HG02678 (cell line): ENCODE results near the gene HES4.

Source experiments
- ATAC-seq: cut with Tn5 transposase; IDR thresholded peaks from one replicate; pipeline ENCODE4 v1.9.1; 2021; ENCODE audit warnings: mild to moderate bottlenecking, moderate library complexity; ENCODE audit not compliant: unreplicated experiment

HES4 gene

DNA sequence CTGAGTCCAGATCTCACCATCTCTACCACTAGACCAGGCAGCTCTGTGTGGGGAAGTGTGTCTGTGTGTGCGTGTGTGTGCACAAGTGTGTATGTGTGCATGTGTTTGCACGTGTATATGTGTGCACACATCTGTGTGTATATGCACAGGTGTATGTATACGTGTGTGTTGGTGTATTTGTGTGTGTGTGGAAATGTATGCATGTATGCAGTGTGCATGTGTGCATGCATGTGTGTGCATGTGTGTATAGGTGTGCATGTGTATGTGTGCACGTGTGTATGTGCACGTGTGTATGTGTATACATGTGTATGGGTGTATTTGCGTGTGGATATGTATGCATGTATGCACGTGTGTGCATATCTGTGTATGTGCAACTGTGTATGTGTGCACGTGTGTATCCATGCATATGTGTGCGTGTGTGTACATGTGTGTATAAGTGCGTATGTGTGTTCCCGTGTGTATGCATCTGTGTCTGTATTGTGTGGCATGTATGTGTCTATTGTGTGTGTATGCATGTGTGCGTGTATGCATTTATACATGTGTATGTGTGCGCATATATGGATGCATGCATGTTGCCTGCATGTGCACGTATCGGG lies 30.5 kb downstream of the HES4 start:
- ATAC-seq, result no peak

DNA sequence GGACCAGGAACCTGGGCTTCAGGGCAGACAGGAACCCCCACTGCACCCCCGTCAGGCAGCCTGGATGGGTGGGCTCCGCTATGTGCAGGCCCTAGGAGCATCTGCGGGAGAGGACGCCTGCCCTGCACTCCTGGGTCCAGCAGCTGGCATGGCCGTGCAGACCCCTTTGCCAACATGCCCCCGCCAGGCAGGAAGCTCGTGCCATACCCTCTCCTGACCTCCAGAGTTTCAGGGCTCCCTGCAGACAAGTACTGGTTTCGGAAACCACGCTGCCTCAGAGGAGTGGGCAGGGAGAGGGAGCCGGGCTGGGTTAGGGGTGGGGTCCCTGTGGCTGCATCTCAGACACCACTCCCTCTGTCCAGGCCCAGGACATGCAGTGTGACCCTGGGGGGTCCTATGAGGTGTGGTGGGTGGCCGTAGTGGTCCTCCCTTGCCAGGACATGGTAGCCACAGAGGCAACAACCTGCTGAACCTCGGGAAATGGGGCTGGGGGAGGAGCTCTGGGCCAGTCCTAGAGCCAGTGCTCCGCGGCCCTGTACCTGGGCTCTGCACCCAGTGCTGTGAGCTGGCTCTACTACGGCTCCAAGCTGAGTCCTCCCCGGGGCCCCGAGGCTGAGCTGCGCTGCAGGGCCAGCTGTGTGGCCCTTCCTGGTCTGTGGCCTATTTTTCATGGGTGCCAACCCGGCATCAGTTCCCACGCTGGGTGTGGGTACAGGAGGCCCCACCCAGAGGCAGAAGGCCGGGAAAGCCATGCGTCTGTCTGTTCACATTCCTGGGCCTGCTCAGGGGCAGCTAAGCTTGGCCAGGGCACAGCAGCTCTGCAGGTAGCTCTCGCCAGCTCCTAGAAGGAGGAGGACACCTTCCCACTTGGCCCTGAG lies 32.2 kb downstream of the HES4 start:
- ATAC-seq, result no peak

DNA sequence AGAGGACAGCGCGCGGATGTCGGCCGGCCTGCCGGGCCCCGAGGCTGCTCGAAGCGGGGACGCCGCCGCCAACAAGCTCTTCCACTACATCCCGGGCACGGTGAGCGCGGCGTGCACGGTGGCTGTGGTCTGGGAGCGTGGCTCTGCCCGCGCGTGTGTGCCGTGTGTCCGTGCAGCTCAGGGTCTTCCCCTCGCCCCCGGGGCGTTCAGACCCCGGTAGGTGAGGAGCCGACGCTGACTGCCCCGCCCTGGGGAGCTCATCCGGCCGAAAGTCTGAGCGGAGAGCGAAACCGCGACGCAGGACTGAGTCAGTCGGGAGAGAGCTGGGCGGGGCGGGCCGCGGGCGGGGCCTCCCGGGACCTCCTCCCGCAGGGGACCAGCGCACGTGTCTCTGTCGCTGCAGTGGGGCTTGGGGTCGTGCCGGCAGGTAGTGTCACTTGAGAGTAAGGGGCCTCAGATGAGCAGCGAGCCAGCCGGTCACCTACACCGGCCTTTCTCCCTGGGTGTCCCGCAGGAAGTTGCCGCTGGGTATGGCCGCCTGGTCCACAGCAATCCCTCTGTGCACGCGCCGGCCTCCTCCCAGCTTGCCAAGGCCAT lies 33.1 kb downstream of the HES4 start:
- peak; percentile 76 for ATAC-seq

DNA sequence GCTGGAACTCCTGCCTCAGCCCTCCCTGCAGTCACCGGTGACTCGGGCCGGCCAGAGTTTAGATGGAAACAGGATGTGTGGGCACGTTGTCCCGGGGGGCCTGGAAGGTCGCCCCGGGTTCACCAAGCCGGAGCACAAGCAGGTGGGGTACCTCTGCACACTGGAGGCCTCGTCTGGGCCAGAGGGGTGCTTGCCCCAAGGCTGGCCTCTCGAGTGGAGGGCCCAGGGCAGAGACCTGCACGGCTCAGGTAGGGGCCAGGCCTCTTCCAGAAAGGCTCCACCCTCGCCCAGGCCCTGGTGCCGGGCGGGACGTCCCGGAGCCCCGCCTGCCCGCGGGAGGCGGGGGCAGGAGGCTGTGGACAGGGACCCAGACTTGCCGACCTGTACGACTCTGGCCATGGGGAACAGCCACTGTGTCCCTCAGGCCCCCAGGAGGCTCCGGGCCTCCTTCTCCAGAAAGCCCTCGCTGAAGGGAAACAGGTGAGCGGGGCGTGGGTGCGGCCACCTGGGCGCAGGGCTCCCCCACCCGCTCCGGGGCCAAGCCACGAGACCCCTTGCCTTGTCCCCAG lies 33.7 kb downstream of the HES4 start, which contains the start of gene PLEKHN1:
Gene PLEKHN1, plus strand, starts transcription at position 348 of the 569 bp plus-strand sequence. Its CDS starts 50 bp downstream, at position 398.
- peak; percentile 33 for ATAC-seq

DNA sequence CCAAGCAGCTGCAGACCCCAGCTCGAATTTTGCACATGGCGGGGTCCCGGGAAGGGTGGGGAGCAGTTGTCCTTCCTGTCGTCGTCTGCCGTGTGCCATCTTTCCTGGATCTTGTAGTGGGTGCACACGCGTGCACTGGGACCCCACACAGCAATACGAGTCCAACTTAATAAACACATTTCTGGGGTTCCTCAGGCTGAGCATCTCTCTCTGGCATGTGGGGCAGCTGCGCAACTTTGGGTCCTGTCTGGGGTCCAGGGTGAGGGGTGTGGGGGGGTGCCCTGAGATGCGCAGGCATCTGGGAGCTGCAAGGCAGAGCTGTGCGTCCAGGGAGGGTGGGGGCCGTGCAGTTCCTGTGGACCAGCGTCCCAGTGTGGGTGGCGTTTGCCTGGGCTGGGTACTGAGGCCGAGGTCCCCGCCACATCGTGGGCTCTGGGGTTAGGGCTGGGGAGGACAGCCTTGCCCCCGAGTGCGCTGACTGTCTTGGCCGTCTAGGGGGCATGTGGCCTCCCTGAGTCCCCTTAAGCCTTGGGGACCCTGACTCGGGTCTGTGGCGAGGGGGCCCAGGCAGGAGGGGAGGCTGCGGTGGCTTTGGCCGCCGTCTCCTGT lies 34.3 kb downstream of the HES4 start:
- ATAC-seq, result no peak

DNA sequence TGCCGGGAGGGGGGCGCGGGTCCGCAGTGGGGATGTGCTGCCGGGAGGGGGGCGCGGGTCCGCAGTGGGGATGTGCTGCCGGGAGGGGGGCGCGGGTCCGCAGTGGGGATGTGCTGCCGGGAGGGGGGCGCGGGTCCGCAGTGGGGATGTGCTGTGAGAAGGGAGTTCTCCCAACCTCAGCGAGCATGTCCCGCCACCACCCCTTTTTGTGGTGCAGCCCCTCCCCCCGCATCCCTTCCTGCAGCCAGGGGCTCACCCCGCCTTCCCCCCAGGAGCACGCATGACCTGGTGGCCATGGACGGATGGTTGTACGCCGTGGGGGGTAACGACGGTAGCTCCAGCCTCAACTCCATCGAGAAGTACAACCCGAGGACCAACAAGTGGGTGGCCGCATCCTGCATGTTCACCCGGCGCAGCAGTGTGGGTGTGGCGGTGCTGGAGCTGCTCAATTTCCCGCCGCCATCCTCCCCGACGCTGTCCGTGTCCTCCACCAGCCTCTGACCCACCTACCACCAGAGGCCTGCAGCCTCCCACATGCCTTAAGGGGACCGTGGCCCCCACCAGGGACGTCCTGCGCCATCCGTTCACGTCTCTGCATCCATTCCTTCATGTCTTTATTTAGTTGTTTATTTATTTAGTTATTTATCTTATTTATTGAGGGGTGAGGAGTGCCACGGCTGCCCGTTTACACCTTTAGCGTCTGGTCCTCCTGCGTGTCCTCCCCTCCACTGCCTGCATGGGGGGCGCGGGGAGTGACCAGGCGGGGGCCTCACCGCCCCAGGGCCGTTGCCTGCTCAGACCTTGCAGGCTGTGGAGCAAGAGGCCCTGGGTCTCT lies 35.0 kb downstream of the HES4 start:
- no peak for ATAC-seq

DNA sequence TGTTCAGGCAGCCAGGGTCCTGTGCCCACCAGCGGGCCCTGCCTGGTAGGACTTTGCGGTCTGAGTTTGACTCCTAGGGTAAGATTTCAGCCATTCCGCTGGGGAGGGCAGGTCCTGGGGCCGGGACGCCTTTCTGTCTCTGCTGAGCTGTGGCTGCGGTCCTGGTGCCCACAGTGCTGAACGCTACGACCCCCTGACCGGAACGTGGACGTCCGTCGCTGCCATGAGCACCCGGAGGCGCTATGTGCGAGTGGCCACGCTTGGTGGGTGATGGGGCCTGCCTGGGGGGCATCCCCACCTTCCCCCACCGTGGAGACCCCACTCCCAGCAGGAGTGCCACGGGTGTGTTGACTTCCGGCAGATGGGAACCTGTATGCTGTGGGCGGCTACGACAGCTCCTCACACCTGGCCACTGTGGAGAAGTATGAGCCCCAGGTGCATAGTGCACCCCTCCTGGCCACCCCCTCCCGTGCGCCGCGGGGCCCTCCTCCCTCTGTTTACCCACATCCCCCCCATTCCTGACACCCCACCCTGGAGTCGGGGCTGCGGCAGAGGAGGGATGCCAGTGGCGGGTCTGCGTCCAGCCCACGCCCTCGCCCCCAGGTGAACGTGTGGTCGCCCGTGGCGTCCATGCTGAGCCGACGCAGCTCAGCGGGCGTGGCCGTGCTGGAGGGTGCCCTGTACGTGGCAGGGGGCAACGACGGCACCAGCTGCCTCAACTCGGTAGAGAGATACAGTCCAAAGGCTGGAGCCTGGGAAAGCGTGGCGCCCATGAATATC lies 36.0 kb downstream of the HES4 start:
- ATAC-seq, result no peak

DNA sequence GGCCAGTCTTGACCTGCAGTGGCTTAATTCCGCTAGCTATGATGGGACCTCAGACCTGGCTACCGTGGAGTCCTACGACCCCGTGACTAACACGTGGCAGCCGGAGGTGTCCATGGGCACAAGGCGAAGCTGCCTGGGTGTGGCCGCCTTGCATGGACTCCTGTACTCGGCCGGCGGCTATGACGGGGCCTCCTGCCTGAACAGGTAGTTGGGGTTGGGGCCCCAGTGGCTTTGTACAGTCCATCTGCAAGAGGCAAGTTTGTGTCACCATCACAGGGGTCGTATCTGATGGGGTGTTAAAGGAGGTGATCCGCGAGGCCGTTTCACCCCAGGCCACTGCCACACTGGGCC lies 36.6 kb downstream of the HES4 start:
- ATAC-seq, result no peak

DNA sequence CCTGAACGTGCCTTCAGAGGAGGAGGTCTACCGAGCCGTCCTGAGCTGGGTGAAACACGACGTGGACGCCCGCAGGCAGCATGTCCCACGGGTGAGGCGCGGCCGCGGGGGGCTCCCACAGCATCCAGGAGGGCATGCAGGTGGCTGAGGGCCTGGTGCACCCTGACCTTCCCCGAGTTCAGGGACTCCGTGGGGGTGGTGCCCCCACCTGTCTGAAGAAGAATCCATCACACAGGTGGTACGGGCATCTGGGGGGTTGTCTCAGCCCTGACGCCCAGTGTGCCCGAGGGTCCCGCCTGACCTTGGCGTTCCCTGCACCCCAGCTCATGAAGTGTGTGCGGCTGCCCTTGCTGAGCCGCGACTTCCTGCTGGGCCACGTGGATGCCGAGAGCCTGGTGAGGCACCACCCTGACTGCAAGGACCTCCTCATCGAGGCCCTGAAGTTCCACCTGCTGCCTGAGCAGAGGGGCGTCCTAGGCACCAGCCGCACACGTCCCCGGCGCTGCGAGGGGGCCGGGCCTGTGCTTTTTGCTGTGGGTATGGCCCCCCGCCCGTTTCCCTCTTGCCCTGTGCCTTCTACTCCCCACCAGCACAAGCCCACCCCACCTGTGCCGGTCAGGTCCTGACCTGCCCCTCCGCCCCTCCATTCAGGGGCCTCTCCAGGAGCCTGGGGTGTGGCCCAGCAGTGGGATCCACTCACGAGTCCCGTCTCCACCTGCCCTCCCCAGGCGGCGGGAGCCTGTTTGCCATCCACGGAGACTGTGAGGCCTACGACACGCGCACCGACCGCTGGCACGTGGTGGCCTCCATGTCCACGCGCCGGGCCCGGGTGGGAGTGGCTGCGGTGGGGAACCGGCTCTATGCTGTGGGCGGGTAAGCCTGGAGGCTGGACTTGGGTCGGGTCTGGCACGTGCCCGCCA lies 37.3 kb downstream of the HES4 start:
- ATAC-seq, result no peak

DNA sequence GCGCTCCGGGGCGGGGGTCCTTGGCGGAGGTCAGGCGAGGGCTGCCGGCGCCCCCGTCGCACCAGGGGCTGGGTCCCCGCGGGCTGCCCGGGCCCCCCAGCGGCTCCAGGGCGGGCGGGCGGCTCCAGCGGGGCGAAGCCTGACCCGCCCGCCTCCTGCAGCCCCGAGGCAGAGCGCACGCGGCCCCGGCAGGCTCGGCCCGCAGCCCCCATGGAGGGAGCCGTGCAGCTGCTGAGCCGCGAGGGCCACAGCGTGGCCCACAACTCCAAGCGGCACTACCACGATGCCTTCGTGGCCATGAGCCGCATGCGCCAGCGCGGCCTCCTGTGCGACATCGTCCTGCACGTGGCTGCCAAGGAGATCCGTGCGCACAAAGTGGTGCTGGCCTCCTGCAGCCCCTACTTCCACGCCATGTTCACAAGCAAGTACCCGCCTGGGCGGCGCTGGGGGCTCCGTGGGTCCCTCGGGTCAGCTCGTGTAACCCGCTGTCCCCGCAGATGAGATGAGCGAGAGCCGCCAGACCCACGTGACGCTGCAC lies 38.7 kb downstream of the HES4 start:
- no peak for ATAC-seq

DNA sequence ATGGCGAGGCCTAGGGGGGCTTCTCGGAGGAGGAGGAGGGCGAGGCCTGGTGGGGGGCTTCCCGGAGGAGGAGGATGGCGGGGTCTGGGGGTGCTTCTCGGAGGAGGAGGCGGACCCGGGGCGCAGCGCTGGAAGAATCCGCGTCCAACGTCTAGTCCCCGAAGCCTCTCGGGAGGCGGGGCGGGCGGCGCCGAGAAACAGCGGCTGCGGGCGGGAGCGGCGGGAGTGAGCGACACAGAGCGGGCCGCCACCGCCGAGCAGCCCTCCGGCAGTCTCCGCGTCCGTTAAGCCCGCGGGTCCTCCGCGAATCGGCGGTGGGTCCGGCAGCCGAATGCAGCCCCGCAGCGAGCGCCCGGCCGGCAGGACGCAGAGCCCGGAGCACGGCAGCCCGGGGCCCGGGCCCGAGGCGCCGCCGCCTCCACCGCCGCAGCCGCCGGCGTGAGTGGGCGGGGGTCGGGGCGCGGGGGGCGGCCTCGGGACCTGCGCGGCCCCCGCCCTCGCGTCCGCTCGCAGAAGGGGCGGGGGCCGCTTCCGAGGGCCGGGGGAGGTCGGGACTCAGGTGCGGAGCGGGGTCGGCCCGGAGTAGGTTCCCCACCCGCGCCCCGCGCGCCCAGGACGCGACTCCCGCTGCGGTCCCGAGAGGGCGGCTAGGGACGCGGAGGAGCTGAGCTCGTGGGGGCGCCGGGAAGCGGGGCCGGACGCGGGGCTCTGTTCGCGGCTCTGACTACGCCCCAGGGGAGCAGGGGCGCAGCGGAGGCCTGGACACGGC lies 39.4 kb downstream of the HES4 start, which contains the start of gene KLHL17:
Gene KLHL17, plus strand, starts transcription at position 222 of the 769 bp plus-strand sequence. Its CDS starts 110 bp downstream, at position 332.
- ATAC-seq, result peak; percentile 36

DNA sequence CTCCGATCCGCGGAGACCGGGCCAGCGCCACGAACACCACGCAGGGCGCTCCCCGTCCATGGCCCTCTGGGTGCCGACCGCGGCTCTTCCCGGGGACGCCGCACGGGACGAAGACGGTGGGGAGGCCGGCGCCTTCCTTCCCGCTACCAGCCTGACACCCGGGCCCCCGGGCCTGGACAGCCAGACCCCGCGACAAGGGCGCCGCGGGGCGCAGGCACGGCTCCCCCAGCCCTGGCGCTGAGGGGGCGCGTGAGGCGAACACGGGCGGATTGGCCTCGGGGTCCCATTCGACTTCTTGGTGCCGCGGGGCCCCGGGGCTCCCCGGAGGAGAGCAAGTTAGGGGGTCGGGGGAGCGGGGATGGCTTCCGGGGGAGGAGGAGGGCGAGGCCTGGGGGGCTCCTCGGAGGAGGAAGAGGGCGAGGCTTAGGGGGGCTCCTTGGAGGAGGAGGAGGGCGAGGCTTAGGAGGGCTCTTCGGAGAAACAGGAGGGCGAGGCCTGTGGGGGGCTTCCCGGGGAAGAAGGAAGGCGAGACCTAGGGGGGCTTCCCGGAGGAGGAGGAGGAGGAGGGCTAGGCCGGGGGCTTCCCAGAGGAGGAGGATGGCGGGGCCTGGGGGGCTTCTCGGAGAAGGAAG lies 40.0 kb downstream of the HES4 start:
- no peak for ATAC-seq

DNA sequence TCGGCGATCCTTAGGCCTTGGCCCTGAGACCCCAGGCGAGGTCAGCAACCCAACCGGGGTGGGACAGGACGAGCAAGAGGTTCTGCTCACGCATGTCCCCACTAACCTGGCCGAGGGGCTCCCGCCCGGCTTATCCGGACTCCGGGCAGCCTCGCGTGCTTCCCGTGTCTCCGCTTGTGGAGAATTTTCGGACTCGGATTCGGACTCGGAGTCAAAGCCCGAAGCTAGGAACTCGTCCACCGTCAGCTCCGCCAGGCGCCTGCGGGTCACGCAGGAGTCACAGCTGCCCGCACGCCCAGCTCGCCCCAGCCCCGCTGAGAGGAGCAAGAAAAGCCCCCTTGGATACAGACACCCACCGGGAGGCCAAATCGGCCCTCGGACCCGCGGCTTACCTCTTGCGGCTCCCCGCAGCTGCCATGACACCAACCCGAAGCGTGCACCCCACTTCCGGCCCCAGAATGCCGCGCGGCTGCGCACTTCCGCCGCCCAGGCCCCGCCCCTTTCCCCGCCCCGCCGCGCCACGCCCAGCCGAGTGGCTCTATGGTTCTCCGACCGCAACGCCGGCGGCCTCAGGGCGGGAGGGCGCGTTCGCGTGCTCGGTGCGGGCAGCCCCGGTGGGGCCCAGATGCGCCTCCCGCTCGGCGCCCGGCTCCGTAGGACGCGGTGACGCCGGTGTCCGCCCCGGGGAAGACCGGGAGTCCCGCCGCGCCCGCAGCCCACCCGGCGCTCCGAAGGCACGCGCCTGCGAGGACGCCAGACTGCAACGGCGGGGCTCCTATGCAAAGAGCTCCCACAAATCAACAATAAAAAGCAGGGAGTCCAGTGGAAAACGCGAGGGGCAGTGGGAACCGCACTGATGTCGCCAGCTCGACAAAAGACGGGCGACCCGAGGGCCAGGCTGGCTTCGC lies 40.8 kb downstream of the HES4 start, which contains the start of gene NOC2L:
Gene NOC2L, minus strand, starts transcription at position 434 of the 908 bp plus-strand sequence. Its CDS starts 16 bp downstream, at position 418.
- ATAC-seq, result peak; percentile 80

DNA sequence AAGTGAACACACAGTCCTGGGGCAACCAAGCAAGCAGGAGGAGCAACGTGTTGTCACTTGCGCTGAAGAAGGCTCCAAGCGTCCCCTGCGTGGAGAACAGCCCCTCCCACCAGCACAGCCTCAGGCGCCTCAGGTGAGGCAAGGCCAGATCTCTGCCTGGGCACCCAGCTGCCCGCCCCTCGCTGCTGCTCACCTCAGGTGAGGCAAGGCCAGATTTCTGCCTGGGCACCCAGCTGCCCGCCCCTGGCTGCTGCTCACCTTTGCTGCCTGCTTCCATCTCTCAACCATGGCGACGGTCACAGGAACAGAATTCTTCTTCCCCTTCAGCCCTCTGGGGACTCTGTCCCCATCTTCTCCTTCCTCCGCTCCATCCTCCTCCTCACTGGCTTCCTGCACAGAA lies 43.3 kb downstream of the HES4 start:
- ATAC-seq, result no peak

DNA sequence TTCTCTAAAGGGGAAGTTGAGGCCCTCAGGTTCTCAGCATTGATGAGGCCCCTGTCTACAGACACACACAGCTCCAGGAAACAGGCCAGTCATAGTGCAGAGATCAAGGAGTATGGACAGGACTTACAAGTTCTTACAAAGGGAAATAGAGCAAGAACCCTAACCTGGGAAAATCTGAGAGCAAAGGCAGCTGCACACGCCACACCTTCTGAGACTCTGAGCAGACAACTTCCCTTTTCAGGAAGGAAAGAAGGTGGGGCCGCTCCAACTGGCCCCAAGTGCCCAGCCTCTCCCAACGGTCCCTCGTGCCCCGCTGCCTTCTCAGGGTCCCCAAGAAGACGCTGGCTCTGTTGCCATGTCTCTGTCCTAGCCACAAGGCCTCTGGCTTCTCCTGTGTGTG lies 44.4 kb downstream of the HES4 start:
- ATAC-seq, result no peak

DNA sequence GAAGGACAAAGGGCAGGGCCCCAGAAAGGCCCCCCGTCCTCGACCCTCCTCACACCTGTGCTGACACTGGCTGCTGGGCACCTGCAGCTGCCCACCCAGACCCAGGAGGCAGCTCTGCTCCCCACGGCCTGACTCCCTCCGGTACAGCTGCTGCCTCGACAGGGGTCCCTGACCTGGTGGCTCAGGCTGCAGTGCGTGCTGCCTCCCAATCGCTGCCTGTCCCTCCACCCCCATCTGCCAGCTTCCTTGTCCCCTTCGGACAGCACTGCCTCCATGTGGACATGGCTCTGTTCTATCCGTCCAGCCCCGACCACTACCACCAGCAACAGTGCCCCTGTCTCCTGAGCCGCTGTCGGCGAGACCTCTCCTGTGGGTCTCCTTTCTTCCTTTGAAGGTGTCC lies 45.0 kb downstream of the HES4 start:
- ATAC-seq, result no peak
